ENCODE measurements around the gene CHN2.

CHN2 gene

GRCh38 chr7:29454899-29455451, 260.4 kb downstream of the CHN2 start:
- Mint-ChIP-seq H3K36me3 (ENCODE audit: low read depth) (no peaks in the 10 kb centered on the region), H3K4me1 (no peaks in the 10 kb centered on the region), H3K9me3 (no peaks in the 10 kb centered on the region), H3K27ac (no peak overlapping the region), H3K4me3 (no peak overlapping the region), H3K27me3 (no peaks in the 10 kb centered on the region)
- ATAC-seq (no peak), DNase-seq (no peak)

- no peak overlapping the region for H3K27ac Mint-ChIP-seq
- H3K36me3 Mint-ChIP-seq (ENCODE audit: low read depth): no peaks in the 10 kb centered on the region
- no peaks in the 10 kb centered on the region for H3K4me1 Mint-ChIP-seq
- H3K27me3 Mint-ChIP-seq: no peaks in the 10 kb centered on the region
- no peaks in the 10 kb centered on the region for H3K9me3 Mint-ChIP-seq
- ATAC-seq: no peak
- DNase-seq: no peak
- no peak overlapping the region for H3K4me3 Mint-ChIP-seq
Observed at GRCh38 chr7:29457141-29457561, 262.6 kb downstream of the CHN2 start.

DNA sequence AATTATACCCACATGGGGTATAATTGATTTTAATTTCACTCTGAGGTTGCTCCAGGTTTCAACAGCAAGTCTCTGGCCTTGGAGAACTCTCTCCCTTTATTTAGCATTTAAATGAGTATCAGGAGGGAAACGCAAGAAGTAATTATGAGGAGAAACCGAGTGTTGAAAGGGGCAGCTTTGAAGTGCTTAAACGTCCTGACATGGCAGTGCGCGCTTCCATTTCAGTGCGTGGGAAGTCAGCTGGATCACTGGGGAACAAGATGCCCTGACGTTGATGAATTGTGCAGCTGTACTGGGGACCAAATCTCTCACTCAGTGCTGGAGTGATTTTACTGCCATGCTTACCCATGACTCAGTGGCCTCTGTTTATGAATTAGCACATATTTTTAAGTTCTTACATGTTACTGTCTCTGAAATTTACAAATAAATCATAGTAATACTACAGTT, 263.0 kb downstream of the CHN2 start:
- Mint-ChIP-seq H3K9me3 (no peaks in the 10 kb centered on the region), H3K27me3 (no peaks in the 10 kb centered on the region), H3K27ac (no peak overlapping the region), H3K4me1 (no peaks in the 10 kb centered on the region), H3K36me3 (ENCODE audit: low read depth) (no peaks in the 10 kb centered on the region), H3K4me3 (no peak overlapping the region)
- DNase-seq (no peak), ATAC-seq (no peak)

GRCh38 chr7:29458933-29459332, 264.4 kb downstream of the CHN2 start:
- Mint-ChIP-seq H3K4me1 (no peaks in the 10 kb centered on the region), H3K27ac (no peak overlapping the region), H3K9me3 (no peaks in the 10 kb centered on the region), H3K36me3 (ENCODE audit: low read depth) (no peaks in the 10 kb centered on the region), H3K4me3 (no peak overlapping the region), H3K27me3 (no peaks in the 10 kb centered on the region)
- ATAC-seq: no peak
- no peak for DNase-seq

DNA sequence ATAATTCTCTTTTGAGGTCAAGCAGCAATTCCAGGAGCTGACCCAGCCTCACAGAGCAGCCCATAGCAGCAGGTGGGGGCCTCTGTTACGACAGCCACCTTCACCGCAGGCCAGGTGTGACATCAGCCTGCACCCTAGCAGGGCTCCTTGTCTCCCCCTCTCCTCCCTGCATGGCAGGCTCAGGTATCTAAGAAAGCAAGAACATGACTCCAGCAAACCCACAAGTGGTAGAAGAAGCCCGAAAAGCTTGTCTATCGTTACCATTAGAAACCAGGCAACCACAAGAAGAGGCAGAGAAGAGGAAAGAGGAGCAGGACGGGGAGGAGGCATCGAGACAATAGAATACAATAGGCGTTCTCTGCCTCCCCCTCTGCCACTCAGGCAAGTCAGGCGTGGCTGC, 265.0 kb downstream of the CHN2 start:
- Mint-ChIP-seq H3K4me3 (no peak overlapping the region), H3K27ac (no peak overlapping the region), H3K4me1 (no peaks in the 10 kb centered on the region), H3K36me3 (ENCODE audit: low read depth) (no peaks in the 10 kb centered on the region), H3K9me3 (no peaks in the 10 kb centered on the region), H3K27me3 (no peaks in the 10 kb centered on the region)
- DNase-seq (no peak), ATAC-seq (no peak)

DNA sequence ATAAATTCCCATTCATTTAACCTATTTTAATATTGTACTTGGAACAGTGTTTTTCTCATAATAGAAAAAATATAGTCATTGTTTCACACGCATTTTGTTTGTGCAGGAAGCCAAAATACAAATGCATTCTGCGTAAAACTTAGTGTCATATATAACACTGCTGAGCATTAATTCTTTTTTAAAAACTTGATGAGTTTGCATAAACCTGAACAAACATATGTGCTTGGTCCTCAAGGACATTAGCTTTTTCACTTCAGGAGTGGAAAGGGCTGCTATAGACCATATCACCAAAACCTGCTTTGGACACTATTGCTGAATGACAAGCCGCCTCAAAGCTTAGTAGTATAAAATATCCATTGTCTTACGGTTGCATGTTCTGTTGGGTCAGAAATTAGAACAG, 267.4 kb downstream of the CHN2 start:
- Mint-ChIP-seq H3K4me1 (no peaks in the 10 kb centered on the region), H3K27ac (no peak overlapping the region), H3K4me3 (no peak overlapping the region), H3K27me3 (no peaks in the 10 kb centered on the region), H3K9me3 (no peaks in the 10 kb centered on the region), H3K36me3 (ENCODE audit: low read depth) (no peaks in the 10 kb centered on the region)
- DNase-seq (no peak), ATAC-seq (no peak)

GRCh38 chr7:29463504-29464158, 269.1 kb downstream of the CHN2 start:
- Mint-ChIP-seq H3K9me3 (no peaks in the 10 kb centered on the region), H3K27ac (no peak overlapping the region), H3K4me1 (no peaks in the 10 kb centered on the region), H3K36me3 (ENCODE audit: low read depth) (no peaks in the 10 kb centered on the region), H3K27me3 (no peaks in the 10 kb centered on the region), H3K4me3 (no peak overlapping the region)
- ATAC-seq (no peak), DNase-seq (no peak)

DNA sequence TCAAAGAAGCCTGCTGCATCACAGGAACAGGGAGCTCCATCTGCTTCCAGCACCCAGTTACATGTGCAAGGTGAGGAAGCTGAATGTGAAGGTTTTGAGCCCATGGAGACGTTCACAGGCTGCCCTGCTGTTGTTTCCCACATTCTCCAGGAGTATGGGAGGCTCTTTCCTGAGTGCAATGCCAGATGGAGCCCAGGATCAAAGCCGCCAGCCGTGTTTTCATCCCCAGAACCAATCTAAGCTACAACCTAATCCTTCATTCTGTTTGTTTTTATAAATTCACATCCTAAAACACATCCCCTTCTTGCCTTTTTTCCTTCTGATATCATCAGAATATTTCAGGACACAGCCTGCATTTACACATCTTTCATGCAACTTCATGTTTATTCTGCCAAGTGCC, 270.2 kb downstream of the CHN2 start:
- ATAC-seq (no peak), DNase-seq (no peak)
- H3K4me3 Mint-ChIP-seq: no peak overlapping the region
- no peaks in the 10 kb centered on the region for H3K27me3 Mint-ChIP-seq
- no peak overlapping the region for H3K27ac Mint-ChIP-seq
- H3K4me1 Mint-ChIP-seq: no peaks in the 10 kb centered on the region
- H3K9me3 Mint-ChIP-seq: no peaks in the 10 kb centered on the region
- no peaks in the 10 kb centered on the region for H3K36me3 Mint-ChIP-seq (ENCODE audit: low read depth)

GRCh38 chr7:29467193-29467926, 272.8 kb downstream of the CHN2 start:
- no peak for DNase-seq
- Mint-ChIP-seq H3K4me3 (no peak overlapping the region), H3K9me3 (no peaks in the 10 kb centered on the region), H3K4me1 (no peaks in the 10 kb centered on the region), H3K27ac (no peak overlapping the region), H3K36me3 (ENCODE audit: low read depth) (no peaks in the 10 kb centered on the region), H3K27me3 (no peaks in the 10 kb centered on the region)
- ATAC-seq: no peak

DNA sequence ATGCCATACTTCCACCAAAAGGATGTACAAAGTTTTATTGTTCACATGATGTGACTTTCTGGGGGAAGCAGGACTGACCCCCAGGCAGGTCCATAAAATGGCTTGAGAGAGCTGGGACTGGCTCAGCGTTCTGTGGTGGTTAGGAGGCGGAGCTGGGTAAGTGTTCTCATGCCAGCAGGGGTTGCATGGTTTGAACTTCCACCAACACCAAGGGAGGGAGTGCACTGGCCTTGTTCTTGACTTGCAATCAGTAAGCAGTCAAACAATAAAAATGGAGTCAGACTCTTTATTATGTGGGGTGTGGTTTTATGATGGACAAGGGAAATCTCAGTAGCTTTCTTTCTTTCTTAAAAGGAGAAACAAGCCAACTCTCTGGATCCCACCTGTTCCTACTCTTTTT, 273.6 kb downstream of the CHN2 start:
- DNase-seq (no peak), ATAC-seq (no peak)
- no peak overlapping the region for H3K4me3 Mint-ChIP-seq
- H3K36me3 Mint-ChIP-seq (ENCODE audit: low read depth): no peaks in the 10 kb centered on the region
- no peaks in the 10 kb centered on the region for H3K9me3 Mint-ChIP-seq
- no peak overlapping the region for H3K27ac Mint-ChIP-seq
- H3K4me1 Mint-ChIP-seq: no peaks in the 10 kb centered on the region
- H3K27me3 Mint-ChIP-seq: no peaks in the 10 kb centered on the region

- H3K4me1 Mint-ChIP-seq: no peaks in the 10 kb centered on the region
- no peaks in the 10 kb centered on the region for H3K27me3 Mint-ChIP-seq
- no peaks in the 10 kb centered on the region for H3K9me3 Mint-ChIP-seq
- ATAC-seq (no peak), DNase-seq (no peak)
- no peak overlapping the region for H3K27ac Mint-ChIP-seq
- no peaks in the 10 kb centered on the region for H3K36me3 Mint-ChIP-seq (ENCODE audit: low read depth)
- H3K4me3 Mint-ChIP-seq: no peak overlapping the region
Observed at GRCh38 chr7:29469281-29469680, 274.7 kb downstream of the CHN2 start.

DNA sequence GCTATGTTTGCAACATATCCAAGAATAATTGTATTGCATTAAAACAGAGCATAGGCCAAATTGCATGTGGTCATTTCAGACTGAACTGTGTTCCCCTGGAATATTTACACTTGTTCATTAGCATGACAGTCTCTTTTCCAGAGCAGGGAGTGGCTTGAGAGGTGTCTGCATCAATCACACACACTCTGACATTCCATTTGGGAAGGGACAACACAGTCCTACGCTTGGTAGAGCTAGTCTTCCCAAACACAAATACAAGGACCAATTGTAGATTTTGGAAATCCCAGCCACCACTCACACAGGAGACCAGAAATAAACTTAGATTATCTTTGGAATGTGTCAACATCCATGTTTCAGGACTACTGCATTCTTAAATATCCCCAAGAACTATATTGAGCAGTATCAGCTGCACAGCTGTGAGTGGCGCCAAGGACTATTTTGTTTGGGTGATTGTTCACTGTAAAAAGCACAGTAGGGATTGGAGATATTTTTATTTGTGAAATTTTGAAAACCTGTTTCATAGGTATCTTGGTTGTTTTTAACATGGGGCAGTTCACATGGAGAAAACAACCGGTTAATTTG, 275.5 kb downstream of the CHN2 start:
- H3K9me3 Mint-ChIP-seq: no peaks in the 10 kb centered on the region
- DNase-seq (no peak), ATAC-seq (no peak)
- H3K4me1 Mint-ChIP-seq: no peaks in the 10 kb centered on the region
- H3K27ac Mint-ChIP-seq: no peak overlapping the region
- H3K27me3 Mint-ChIP-seq: no peaks in the 10 kb centered on the region
- H3K4me3 Mint-ChIP-seq: no peak overlapping the region
- H3K36me3 Mint-ChIP-seq (ENCODE audit: low read depth): no peaks in the 10 kb centered on the region

- DNase-seq (no peak), ATAC-seq (no peak)
- Mint-ChIP-seq H3K4me3 (no peak overlapping the region), H3K27ac (no peak overlapping the region), H3K27me3 (no peaks in the 10 kb centered on the region), H3K36me3 (ENCODE audit: low read depth) (no peaks in the 10 kb centered on the region), H3K4me1 (no peaks in the 10 kb centered on the region), H3K9me3 (no peaks in the 10 kb centered on the region)
Observed at GRCh38 chr7:29471444-29472138, 277.0 kb downstream of the CHN2 start.

- Mint-ChIP-seq H3K4me3 (no peak overlapping the region), H3K27me3 (no peaks in the 10 kb centered on the region), H3K36me3 (ENCODE audit: low read depth) (no peaks in the 10 kb centered on the region), H3K4me1 (no peaks in the 10 kb centered on the region), H3K9me3 (no peaks in the 10 kb centered on the region), H3K27ac (no peak overlapping the region)
- DNase-seq: no peak
- no peak for ATAC-seq
Observed at GRCh38 chr7:29476916-29477315, 282.3 kb downstream of the CHN2 start.

DNA sequence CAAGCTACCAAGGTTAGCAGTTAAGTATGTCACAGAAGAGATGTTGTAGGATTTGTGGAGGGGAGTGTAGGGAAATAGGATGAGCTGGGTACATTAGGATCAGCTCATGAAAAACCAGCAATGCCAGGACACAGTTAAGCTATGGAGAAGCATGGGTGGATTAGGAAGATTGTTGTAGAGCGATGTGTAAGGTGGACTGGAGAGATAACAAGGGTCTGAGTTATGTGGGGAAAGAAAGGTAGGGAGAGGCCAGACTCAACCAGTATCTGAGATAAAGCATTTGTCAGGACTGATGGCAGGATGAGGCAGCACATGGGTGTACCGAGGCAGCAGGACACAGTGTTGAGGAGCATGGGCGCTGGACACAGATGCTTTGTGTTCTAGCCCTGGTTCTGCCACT, 283.7 kb downstream of the CHN2 start:
- no peak for ATAC-seq
- H3K4me1 Mint-ChIP-seq: no peaks in the 10 kb centered on the region
- no peaks in the 10 kb centered on the region for H3K9me3 Mint-ChIP-seq
- no peak overlapping the region for H3K27ac Mint-ChIP-seq
- no peak for DNase-seq
- H3K4me3 Mint-ChIP-seq: no peak overlapping the region
- H3K36me3 Mint-ChIP-seq (ENCODE audit: low read depth): no peaks in the 10 kb centered on the region
- no peaks in the 10 kb centered on the region for H3K27me3 Mint-ChIP-seq

Measured in activated naive CD8-positive, alpha-beta T cell treated with anti-CD3 and anti-CD28 coated beads, Interleukin-2, amount 50 U/mL, for 24 hours (primary cell).